Trophoblast cell (in vitro differentiated cells and primary cell): ENCODE data around the gene GNL3L.
A peak's percentile ranks its signal among the peaks of the same experiment; 100 is the strongest.

Experiments
- DNase-seq, 2 donors: peaks; one replicate each; pipeline ENCODE4 v3.0.0-alpha.2; 2016
- H2AFZ ChIP-seq: 2 replicates; pipeline ENCODE4 v1.6.1; 2013; ENCODE audit warnings: low read length, moderate library complexity, mild to moderate bottlenecking; ENCODE audit not compliant: insufficient read depth, poor library complexity
- H2AK5ac ChIP-seq: 2 replicates; pipeline ENCODE4 v1.6.1; 2013; ENCODE audit warnings: mild to moderate bottlenecking, low read length
- H2BK120ac ChIP-seq: 2 replicates; pipeline ENCODE4 v1.6.1; 2013; ENCODE audit warnings: low read length, mild to moderate bottlenecking, moderate library complexity; ENCODE audit not compliant: insufficient read depth, poor library complexity
- H2BK12ac ChIP-seq: 2 replicates; pipeline ENCODE4 v1.6.1; 2013; ENCODE audit warnings: mild to moderate bottlenecking, low read length, moderate library complexity
- H2BK5ac ChIP-seq: 2 replicates; pipeline ENCODE4 v1.6.1; 2013; ENCODE audit warnings: low read length, low read depth, moderate library complexity, mild to moderate bottlenecking; ENCODE audit not compliant: poor library complexity
- H3K14ac ChIP-seq: 2 replicates; pipeline ENCODE4 v1.6.1; 2013; ENCODE audit warnings: mild to moderate bottlenecking, low read length
- H3K18ac ChIP-seq: 2 replicates; pipeline ENCODE4 v1.6.1; 2013; ENCODE audit warnings: mild to moderate bottlenecking, low read length
- H3K23ac ChIP-seq: 2 replicates; pipeline ENCODE4 v1.6.1; 2013; ENCODE audit warnings: low read length
- H3K27ac ChIP-seq: 2 replicates; pipeline ENCODE4 v1.5.1; 2013; ENCODE audit warnings: low read depth, mild to moderate bottlenecking, inconsistent platforms, low read length, moderate library complexity
- H3K27me3 ChIP-seq: 2 replicates; pipeline ENCODE4 v1.6.1; 2013; ENCODE audit warnings: inconsistent platforms, mild to moderate bottlenecking, low read length, moderate library complexity; ENCODE audit not compliant: insufficient read depth
- H3K36me3 ChIP-seq, 2 experiments: 1 replicate in 1 of 2; 2 replicates in 1 of 2; pipeline ENCODE4 v1.6.1; 2013; ENCODE audit warnings: low read length in 2 of 2, mild to moderate bottlenecking in 2 of 2, moderate library complexity in 1 of 2; ENCODE audit not compliant: insufficient read depth in 2 of 2, control insufficient read depth in 1 of 2
- H3K4ac ChIP-seq: 2 replicates; pipeline ENCODE4 v1.6.1; 2013; ENCODE audit warnings: low read depth, mild to moderate bottlenecking, low read length, moderate library complexity
- H3K4me1 ChIP-seq, 2 experiments: 1 replicate in 1 of 2; 2 replicates in 1 of 2; pipeline ENCODE4 v1.6.1; 2013; ENCODE audit warnings: low read length in 2 of 2, mild to moderate bottlenecking in 2 of 2, moderate library complexity in 1 of 2; ENCODE audit not compliant: insufficient read depth in 2 of 2, control insufficient read depth in 1 of 2
- H3K4me2 ChIP-seq: 2 replicates; pipeline ENCODE4 v1.6.1; 2013; ENCODE audit warnings: inconsistent platforms, mild to moderate bottlenecking, low read length, moderate library complexity
- H3K4me3 ChIP-seq: 2 replicates; pipeline ENCODE4 v1.5.1; 2013; ENCODE audit warnings: mild to moderate bottlenecking, low read depth, low read length, inconsistent platforms
- H3K79me1 ChIP-seq: one replicate; pipeline ENCODE4 v1.6.1; 2013; ENCODE audit warnings: low read length
- H3K79me2 ChIP-seq: 2 replicates; pipeline ENCODE4 v1.6.1; 2013; ENCODE audit warnings: low read length, mild to moderate bottlenecking; ENCODE audit not compliant: control insufficient read depth, insufficient read depth, poor library complexity
- H3K9ac ChIP-seq: 2 replicates; pipeline ENCODE4 v1.6.1; 2013; ENCODE audit warnings: mild to moderate bottlenecking, low read length
- H3K9me3 ChIP-seq: 2 replicates; pipeline ENCODE4 v1.6.1; 2013; ENCODE audit warnings: low read depth, mild to moderate bottlenecking, control low read depth, inconsistent platforms, low read length; ENCODE audit not compliant: insufficient read depth
- H4K12ac ChIP-seq: 2 replicates; pipeline ENCODE4 v1.6.1; 2013; ENCODE audit warnings: low read depth, mild to moderate bottlenecking, low read length, moderate library complexity
- H4K8ac ChIP-seq: 2 replicates; pipeline ENCODE4 v1.6.1; 2013; ENCODE audit warnings: low read depth, mild to moderate bottlenecking, low read length, moderate library complexity
- H4K91ac ChIP-seq: one replicate; pipeline ENCODE4 v1.6.1; 2013; ENCODE audit warnings: low read depth, mild to moderate bottlenecking, low read length, moderate library complexity
- WGBS: extraction: QIAGEN DNeasy Blood & Tissue Kit; methylation state at CpG from one replicate; pipeline ENCODE4 v1.1.7; 2013; ENCODE audit warnings: missing lambda C conversion rate; ENCODE audit not compliant: insufficient read length, insufficient coverage; ENCODE audit errors: extremely low coverage; 5-methylcytosine and 5-hydroxymethylcytosine counted together

Gene GNL3L

DNA sequence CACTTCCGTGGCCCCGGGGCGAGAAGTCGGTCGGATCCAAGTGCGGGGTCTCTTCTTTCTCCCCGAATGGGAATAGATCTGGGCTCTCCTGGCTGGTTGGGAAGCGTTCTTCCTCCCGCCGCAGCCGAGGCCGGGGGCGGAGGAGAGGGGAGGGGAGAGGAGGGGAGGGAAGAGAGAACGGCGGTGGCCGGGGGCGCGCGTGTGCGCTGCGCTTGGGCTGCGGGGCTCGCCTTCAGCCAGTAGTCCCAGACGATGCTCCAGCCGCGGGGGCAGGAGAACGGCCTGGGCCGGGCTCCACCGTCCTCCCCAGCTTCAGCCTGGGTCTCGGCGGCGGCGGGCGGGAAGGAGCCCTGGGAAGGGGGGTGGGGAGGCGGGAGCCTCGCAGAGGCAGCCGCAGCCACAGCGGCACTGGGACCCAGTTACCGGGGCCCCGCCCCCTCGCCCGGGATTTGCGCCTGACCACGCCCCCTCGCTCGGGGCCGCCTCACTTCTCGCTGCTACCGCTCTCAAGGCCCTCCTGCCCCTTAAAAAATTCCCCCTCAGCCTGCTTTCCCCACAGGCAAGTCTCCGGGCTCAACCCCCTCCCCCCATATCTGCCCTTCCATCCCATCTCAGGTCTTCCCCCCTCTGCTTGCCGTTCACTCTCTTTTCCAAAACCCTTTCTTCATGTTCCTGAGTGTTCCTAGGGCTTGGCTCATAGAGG lies 34.1 kb upstream of the GNL3L start, which contains the start of gene FGD1:
FGD1 (minus strand) TSS at position 421 of the 703 bp plus-strand sequence. CDS start 802 bp downstream, outside the sequence.
- Histone ChIP-seq H4K91ac (peak within 1 kb of the TSS; percentile 77), H2BK5ac (peak within 1 kb of the TSS; percentile 84), H3K23ac (no peak within 1 kb of the TSS), H3K4me3 (peak within 1 kb of the TSS; percentile 72), H3K27me3 (no peaks in the 10 kb centered on the region), H3K4me1 (peaks cover 3 to 5% of the 10 kb centered on the region in 2 experiments), H3K4ac (peak within 1 kb of the TSS; percentile 89), H3K36me3 (no peaks in the 10 kb centered on the region), H3K27ac (peak within 1 kb of the TSS; percentile 25), H2BK12ac (peak within 1 kb of the TSS; percentile 49), H3K9ac (peak within 1 kb of the TSS; percentile 72), H3K4me2 (peak within 1 kb of the TSS; percentile 71), H4K8ac (peak within 1 kb of the TSS; percentile 82), H3K18ac (peak within 1 kb of the TSS; percentile 98), H3K9me3 (no peaks in the 10 kb centered on the region), H3K14ac (peak within 1 kb of the TSS; percentile 81), H2AFZ (peak within 1 kb of the TSS; percentile 85), H2AK5ac (peak within 1 kb of the TSS; percentile 19), H3K79me1 (peaks cover 14% of the 10 kb centered on the region), H4K12ac (peak within 1 kb of the TSS; percentile 77), H3K79me2 (peaks cover 11% of the 10 kb centered on the region), H2BK120ac (peak within 1 kb of the TSS; percentile 62)
- peak in 1 of 2 donors; percentile 29 for DNase-seq
- no CpG with 5 or more reads among the region's 51 CpGs for WGBS

DNA sequence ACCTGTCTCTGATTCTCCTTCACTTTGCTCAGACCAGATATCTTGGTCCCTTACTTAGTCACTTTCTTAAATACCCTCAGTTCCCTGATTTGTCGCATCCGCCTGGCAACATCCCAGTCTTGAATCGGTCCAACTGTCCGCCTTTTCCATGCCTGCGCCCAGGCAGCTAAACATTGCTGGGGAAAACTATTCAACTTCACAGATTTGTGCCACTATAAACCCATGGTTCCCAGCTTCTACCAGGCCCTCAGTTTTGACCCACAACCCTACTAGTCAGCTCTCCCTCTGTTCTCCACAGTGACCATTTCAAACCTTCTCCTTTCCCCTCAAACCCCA lies 33.5 kb upstream of the GNL3L start:
- Histone ChIP-seq H3K18ac (no peak overlapping the region), H3K79me2 (peaks cover 11% of the 10 kb centered on the region), H3K36me3 (no peaks in the 10 kb centered on the region), H2BK120ac (no peak overlapping the region), H3K27me3 (no peaks in the 10 kb centered on the region), H2AFZ (peak overlapping the region; percentile 63), H4K12ac (no peak overlapping the region), H3K9me3 (no peaks in the 10 kb centered on the region), H3K4me1 (peaks cover 3 to 5% of the 10 kb centered on the region in 2 experiments), H4K8ac (peak overlapping the region; percentile 65), H3K27ac (peak overlapping the region; percentile 25), H3K4me2 (peak overlapping the region; percentile 71), H2BK5ac (no peak overlapping the region), H2BK12ac (peak overlapping the region; percentile 49), H3K14ac (no peak overlapping the region), H3K79me1 (peaks cover 14% of the 10 kb centered on the region), H3K4me3 (no peak overlapping the region), H3K9ac (no peak overlapping the region), H4K91ac (peak overlapping the region; percentile 6), H3K23ac (no peak overlapping the region), H3K4ac (no peak overlapping the region), H2AK5ac (no peak overlapping the region)
- DNase-seq: no peak
- no CpG with 5 or more reads among the region's 5 CpGs for WGBS

DNA sequence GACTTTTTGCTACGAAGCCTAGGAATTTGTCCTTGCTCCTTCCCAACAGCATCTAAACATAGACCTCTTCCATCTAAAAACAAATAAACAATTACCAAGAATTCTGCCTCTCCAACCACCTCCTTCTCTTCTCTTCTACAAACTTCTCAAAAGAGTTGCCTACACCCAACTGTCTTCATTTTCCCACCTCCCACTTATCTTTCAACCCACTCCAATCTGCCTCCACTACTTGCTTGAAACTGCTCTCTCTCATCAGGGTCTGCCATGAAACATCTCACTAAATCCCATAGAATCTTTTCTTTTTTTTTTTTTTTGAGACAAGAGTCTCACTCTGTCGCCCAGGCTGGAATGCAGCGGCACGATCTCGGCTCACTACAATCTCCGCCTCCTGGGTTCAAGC lies 33.1 kb upstream of the GNL3L start:
- no peak for DNase-seq
- no peak overlapping the region for H2AFZ ChIP-seq
- no peak overlapping the region for H3K18ac ChIP-seq
- H3K4ac ChIP-seq: no peak overlapping the region
- no peaks in the 10 kb centered on the region for H3K9me3 ChIP-seq
- H2AK5ac ChIP-seq: no peak overlapping the region
- H4K8ac ChIP-seq: no peak overlapping the region
- H3K4me1 ChIP-seq: peaks cover 3 to 5% of the 10 kb centered on the region in 2 experiments
- no peak overlapping the region for H2BK5ac ChIP-seq
- no peak overlapping the region for H4K12ac ChIP-seq
- H3K23ac ChIP-seq: no peak overlapping the region
- no peak overlapping the region for H3K4me2 ChIP-seq
- H2BK12ac ChIP-seq: no peak overlapping the region
- no peak overlapping the region for H2BK120ac ChIP-seq
- no peaks in the 10 kb centered on the region for H3K27me3 ChIP-seq
- no peak overlapping the region for H3K4me3 ChIP-seq
- no peaks in the 10 kb centered on the region for H3K36me3 ChIP-seq
- H3K9ac ChIP-seq: no peak overlapping the region
- peaks cover 14% of the 10 kb centered on the region for H3K79me1 ChIP-seq
- H3K14ac ChIP-seq: no peak overlapping the region
- no CpG with 5 or more reads among the region's 6 CpGs for WGBS
- no peak overlapping the region for H4K91ac ChIP-seq
- H3K27ac ChIP-seq: no peak overlapping the region
- peaks cover 11% of the 10 kb centered on the region for H3K79me2 ChIP-seq

DNA sequence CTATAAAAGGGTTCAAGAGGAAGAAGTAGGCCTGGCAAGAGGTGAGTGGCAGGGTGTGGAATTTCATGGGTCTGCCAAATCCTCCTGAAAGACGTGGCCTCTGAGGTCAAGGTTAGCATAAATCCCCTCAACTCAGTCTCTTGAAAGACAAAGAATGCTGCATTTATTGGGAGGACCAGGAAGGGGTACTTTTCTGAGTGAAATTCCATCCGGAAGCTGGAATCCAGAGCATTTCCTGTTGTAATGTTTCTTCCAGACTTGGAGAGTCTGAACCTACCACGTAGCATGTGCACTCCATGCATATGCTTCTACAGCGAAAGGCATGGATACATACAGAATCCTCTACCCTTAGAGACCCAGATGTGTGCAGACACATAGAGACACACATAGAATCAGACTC lies 20.6 kb upstream of the GNL3L start:
- no peak overlapping the region for H2BK120ac ChIP-seq
- H2BK5ac ChIP-seq: no peak overlapping the region
- no peak overlapping the region for H3K14ac ChIP-seq
- no peak overlapping the region for H3K4me3 ChIP-seq
- H3K79me2 ChIP-seq: no peaks in the 10 kb centered on the region
- no peaks in the 10 kb centered on the region for H3K36me3 ChIP-seq
- H4K12ac ChIP-seq: no peak overlapping the region
- no peak overlapping the region for H3K9ac ChIP-seq
- WGBS: no CpG with 5 or more reads among the region's 4 CpGs
- no peaks in the 10 kb centered on the region for H3K79me1 ChIP-seq
- H3K9me3 ChIP-seq: no peaks in the 10 kb centered on the region
- H4K91ac ChIP-seq: peak overlapping the region; percentile 55
- no peak overlapping the region for H2AK5ac ChIP-seq
- H3K4ac ChIP-seq: no peak overlapping the region
- no peak overlapping the region for H4K8ac ChIP-seq
- no peaks in the 10 kb centered on the region for H3K27me3 ChIP-seq
- H3K23ac ChIP-seq: no peak overlapping the region
- no peak overlapping the region for H3K18ac ChIP-seq
- H3K4me2 ChIP-seq: no peak overlapping the region
- no peak overlapping the region for H2BK12ac ChIP-seq
- H2AFZ ChIP-seq: no peak overlapping the region
- H3K27ac ChIP-seq: peak overlapping the region; percentile 26
- DNase-seq: no peak
- H3K4me1 ChIP-seq: peaks cover 0 to 3% of the 10 kb centered on the region in 2 experiments
